GM19043 (cell line): ENCODE data around the gene PTPN1.
"Not testable (repeated sequence)": the region's sequence is repeated elsewhere in the genome, so short reads cannot be mapped to it uniquely, and the experiment has no call there.

Experiments
- ATAC-seq: cut with Tn5 transposase; IDR thresholded peaks from one replicate; pipeline ENCODE4 v1.9.1; 2021; ENCODE audit warnings: low read depth; ENCODE audit not compliant: unreplicated experiment

PTPN1 gene

GRCh38 chr20:50587291-50587961 is 77.2 kb downstream of the PTPN1 start:
- ATAC-seq = no peak

DNA sequence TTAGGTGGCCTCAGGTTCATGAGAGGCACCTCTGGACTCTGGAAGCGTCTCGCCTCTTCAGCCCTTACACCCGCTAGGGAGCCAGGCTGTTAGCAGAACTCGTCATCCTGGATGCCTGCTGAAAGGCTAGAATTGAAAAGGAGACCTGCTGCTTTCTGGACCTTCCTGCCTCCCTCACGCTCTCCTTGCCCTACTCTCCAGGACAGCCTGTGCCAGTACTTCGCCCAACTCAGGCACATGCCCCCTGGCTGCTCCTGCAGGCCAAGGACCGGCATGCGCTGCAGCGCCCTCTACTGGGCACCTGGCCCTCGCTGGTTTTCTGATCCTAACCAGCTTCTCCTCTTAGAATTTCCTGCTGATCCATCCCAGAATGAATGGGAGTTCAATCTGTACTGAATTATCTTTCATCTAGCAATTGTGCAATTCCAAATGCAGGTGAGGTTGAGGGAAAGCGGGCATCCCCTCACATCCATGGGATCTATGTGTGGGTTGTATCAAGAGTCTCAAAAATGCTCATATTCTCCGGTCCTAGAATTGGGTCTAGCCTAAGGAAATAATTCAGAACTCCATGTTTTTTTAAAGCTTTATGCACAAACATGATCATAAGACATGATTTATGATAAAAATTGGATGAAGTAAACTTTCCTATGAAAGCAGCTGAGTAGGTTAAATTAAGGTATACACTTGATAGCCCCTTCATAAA is 78.0 kb downstream of the PTPN1 start:
- ATAC-seq = no peak

GRCh38 chr20:50589548-50590347 is 79.6 kb downstream of the PTPN1 start:
- no peak for ATAC-seq

- no peak for ATAC-seq
These were observed 80.1 kb downstream of the PTPN1 start for GRCh38 chr20:50590348-50590664.

- no peak for ATAC-seq
These were observed 81.2 kb downstream of the PTPN1 start for GRCh38 chr20:50591233-50591852.

- no peak for ATAC-seq
These were observed 82.3 kb downstream of the PTPN1 start for GRCh38 chr20:50592282-50593004.

DNA sequence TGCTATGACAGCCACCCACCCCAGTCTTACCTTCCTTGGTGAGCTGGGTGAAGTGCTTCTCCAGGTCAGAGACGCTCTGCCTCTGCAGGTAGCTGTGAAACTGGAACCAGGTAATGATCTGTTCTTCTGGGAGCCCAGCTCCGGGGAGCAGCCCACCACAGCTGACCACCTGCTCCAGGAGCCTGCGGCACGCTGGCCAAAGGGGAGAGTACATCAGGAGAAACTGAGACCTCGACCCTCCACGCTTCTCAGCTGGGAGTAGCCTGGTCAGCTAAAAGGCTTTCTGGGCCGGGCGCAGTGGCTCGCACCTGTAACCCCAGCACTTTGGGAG is 82.8 kb downstream of the PTPN1 start:
- no peak for ATAC-seq

GRCh38 chr20:50594231-50594590 is 84.0 kb downstream of the PTPN1 start:
- no peak for ATAC-seq

GRCh38 chr20:50594591-50595432 is 84.6 kb downstream of the PTPN1 start:
- no peak for ATAC-seq

DNA sequence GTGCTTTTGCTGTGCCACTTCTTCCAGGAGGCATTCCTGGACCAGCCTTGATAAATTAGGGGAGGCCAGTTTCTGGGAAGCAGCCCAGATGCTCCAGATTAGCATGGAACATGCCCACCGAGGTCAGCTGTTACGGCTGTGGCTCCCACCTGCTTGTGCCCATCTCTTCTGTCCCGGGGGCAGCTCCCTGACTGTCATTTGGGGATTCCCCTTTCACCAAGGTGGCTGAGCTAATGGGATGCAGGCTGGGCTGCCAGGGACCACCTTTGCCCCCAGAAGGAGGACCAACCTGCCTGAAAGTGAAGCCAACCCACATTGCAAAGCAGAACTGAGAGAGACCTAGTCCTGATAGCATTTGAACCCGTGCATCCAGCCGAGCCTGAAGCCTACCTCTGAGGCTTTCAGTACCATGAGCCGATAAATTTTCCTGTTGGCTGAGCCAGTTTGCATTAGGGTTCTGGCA is 85.3 kb downstream of the PTPN1 start:
- ATAC-seq = no peak

GRCh38 chr20:50595988-50596693 is 86.0 kb downstream of the PTPN1 start:
- ATAC-seq = no peak

DNA sequence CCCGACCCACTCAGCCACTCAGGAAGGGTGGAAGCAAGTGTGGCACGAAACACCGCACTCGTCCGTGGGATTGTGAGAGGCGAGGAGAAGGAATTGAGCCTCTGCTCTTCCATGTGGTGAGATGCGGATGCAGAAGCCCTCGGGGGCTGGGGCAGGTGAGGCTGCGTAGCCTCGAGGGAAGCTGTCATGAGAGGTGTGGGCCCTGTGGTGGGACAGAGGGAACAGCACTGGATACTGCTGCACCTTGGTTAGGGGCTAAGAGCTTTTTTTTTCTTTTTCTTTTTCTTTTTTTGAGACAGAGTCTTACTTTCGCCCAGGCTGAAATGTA is 86.5 kb downstream of the PTPN1 start:
- no peak for ATAC-seq

DNA sequence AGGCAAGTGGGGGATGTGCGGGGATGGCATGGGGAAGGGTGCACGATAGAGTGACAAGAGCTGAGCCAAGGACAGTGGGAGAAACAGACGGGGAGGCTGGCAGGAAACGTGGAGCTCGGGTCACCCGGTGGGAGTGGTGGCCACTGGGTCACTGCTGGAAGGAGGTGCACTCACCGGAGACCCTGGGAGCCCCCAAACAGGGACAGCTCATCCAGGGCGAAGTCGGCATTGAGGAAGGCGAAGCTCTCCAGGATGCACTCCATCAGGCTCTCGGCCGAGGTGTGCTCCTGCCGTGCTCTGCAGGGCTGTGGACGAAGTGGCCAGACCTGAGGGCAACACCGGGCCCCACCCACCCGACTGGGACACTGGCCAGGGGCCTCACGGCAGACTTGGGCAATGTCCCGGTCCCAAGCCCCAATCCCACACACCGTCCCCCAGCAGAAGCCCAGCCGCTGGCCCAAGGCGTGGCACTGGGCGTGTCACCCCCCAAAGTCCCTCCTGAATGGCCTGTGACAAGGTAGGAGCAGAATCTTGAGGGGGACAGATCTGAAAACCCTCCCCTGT is 87.3 kb downstream of the PTPN1 start:
- no peak for ATAC-seq

DNA sequence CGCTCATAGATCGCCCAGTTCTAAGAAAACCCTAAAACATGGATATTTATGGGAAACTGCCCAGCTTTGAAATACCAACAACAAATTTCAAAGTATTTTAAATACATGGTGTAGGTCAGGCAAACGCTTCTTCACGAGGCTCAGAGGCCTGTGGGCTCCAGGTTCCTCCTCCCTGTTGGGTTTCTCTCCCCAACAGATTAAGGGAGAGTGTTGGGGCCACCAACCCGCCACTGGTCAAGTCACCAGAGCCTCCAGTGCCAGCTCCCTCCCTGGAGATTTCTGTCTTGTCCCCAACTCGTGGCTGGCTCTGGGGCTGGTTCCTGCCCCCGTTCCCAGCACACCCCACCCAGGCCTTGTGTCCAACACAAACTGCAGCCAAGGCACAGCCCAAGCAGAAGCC is 87.9 kb downstream of the PTPN1 start:
- no peak for ATAC-seq

- ATAC-seq = not testable (repeated sequence)
These were observed 88.6 kb downstream of the PTPN1 start for GRCh38 chr20:50598768-50599167.

DNA sequence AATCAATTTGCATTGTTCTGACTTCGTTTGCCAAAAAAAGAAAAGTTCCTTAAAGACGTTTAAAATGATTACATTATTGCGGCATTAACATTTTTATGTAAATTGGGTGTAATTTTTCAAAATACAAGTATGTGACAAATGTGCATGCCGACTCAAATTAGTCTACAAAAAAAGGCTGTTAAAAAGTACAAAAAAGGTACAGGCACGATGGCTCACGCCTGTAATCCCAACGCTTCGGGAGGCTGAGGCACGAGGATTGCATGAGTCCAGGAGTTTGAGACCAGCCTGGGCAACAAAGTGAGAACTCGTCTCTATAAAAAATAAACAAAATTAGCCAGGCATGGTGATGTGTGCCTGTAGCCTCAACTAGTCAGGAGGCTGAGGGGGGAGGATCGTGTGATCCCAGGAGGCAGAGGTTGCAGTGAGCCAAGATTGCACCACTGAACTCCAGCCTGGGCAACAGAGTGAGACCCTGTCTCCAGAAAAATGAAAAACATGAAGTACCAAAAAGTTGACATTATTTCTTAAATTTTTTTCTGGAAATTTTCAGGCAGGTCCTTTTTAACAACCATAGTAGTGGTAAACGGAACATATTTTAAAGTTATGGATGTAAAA is 90.2 kb downstream of the PTPN1 start:
- no peak for ATAC-seq

DNA sequence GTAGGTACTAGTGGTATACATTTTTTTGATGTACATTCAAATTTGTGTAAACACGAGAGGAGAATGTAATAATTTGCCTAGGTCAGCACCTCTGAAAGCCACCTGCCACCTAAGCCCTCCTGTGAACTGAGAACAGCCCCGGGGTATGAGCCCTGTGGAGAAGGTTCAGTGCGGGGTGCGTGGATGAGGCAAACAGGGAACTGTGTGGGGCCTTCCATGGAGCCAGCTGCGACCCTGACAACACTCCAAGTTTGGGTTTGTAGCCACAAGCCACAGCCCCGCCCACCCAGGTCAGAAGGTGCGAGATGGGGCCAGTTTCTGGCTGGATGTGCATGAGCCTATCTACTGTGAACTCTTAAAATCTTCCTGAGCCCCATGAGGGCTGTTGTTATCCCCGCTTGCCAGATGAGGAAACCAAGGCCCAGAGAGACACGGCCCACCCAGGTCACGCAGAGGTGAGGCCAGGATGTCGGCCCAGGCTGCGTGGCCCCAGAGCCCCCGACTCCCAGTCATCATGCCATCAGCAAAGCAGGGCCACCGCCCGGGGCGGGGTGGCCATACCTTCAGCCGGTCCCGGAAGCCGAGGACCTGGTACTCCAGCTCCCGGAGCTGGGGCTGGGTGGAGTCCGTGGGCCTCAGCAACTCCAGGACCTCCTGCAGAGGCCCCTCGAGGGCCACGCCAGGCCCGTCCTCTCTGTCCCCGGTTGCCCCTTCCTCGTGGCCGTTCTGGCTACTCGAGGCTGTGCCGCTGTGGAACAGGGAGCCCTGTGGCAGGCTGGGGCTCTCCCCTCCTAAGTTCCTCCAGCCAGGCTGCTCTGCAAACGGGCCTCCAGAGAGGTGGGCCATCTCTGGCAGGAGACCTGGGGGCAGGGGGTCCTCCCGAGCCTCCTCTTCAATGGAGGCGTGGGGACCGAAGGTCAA is 91.6 kb downstream of the PTPN1 start:
- no peak for ATAC-seq
